RWPE2 (cell line): ENCODE results near the gene GGCT.

ENCODE experiments used
- ATAC-seq: fragments of 200-7000 bp; cut with Tn5 transposase; 3 replicates; pipeline ENCODE4 v1.9.1; 2021; ENCODE audit warnings: low read depth
- DNase-seq: peaks from one replicate; pipeline ENCODE4 v3.0.0-alpha.2; 2020; ENCODE audit warnings: low spot score
- H3K27ac ChIP-seq: fragments of 450-650 bp; 2 replicates; pipeline ENCODE4 v1.5.1; 2017; ENCODE audit warnings: mild to moderate bottlenecking; ENCODE audit not compliant: poor library complexity, severe bottlenecking
- H3K27me3 ChIP-seq: fragments of 250-450 bp; sonication (Bioruptor Pico); 2 replicates; pipeline ENCODE4 v1.5.1; 2021; ENCODE audit warnings: mild to moderate bottlenecking, moderate library complexity; ENCODE audit not compliant: insufficient read depth, poor library complexity, severe bottlenecking
- H3K36me3 ChIP-seq: fragments of 250-450 bp; sonication (Bioruptor Pico); 2 replicates; pipeline ENCODE4 v1.5.1; 2020; ENCODE audit warnings: low read depth, mild to moderate bottlenecking, moderate library complexity
- H3K4me1 ChIP-seq: fragments of 250-450 bp; sonication (Bioruptor Pico); 2 replicates; pipeline ENCODE4 v1.5.1; 2021; ENCODE audit warnings: mild to moderate bottlenecking, moderate library complexity; ENCODE audit not compliant: insufficient read depth, poor library complexity, severe bottlenecking
- H3K4me3 ChIP-seq: fragments of 250-450 bp; sonication (Bioruptor Pico); 2 replicates; pipeline ENCODE4 v1.5.1; 2021; ENCODE audit warnings: mild to moderate bottlenecking, moderate library complexity; ENCODE audit not compliant: severe bottlenecking
- H3K9me3 ChIP-seq: fragments of 250-450 bp; sonication (Bioruptor Pico); 2 replicates; pipeline ENCODE4 v1.5.1; 2021; ENCODE audit warnings: mild to moderate bottlenecking, moderate library complexity; ENCODE audit not compliant: severe bottlenecking
- CTCF ChIP-seq: fragments of 450-650 bp; IDR thresholded peaks from one replicate; pipeline ENCODE4 v1.5.1; 2017; ENCODE audit warnings: mild to moderate bottlenecking, moderate library complexity; ENCODE audit not compliant: poor library complexity, severe bottlenecking

The GGCT gene

GRCh38 chr7:30459591-30460245 lies 44.9 kb downstream of the GGCT start:
- Histone ChIP-seq H3K9me3 (no peaks in the 10 kb centered on the region), H3K27ac (peak overlapping the region; percentile 51), H3K36me3 (no peaks in the 10 kb centered on the region), H3K4me1 (peaks cover 13% of the 10 kb centered on the region), H3K4me3 (no peak overlapping the region), H3K27me3 (no peaks in the 10 kb centered on the region)
- no peak for DNase-seq
- peak; percentile 89 for ATAC-seq
- TF ChIP-seq CTCF = no peak

- no peak for ATAC-seq
- DNase-seq = no peak
- H3K36me3 ChIP-seq = 0 out of 2 replicates have a peak, but pooled peaks cover 9% of the 10 kb centered on the region
- no peak overlapping the region for H3K27ac ChIP-seq
- no peak overlapping the region for H3K4me3 ChIP-seq
- H3K4me1 ChIP-seq = peaks cover 13% of the 10 kb centered on the region
- no peaks in the 10 kb centered on the region for H3K27me3 ChIP-seq
- no peaks in the 10 kb centered on the region for H3K9me3 ChIP-seq
- TF ChIP-seq CTCF = no peak
These were observed 46.3 kb downstream of the GGCT start for GRCh38 chr7:30458311-30458710.

DNA sequence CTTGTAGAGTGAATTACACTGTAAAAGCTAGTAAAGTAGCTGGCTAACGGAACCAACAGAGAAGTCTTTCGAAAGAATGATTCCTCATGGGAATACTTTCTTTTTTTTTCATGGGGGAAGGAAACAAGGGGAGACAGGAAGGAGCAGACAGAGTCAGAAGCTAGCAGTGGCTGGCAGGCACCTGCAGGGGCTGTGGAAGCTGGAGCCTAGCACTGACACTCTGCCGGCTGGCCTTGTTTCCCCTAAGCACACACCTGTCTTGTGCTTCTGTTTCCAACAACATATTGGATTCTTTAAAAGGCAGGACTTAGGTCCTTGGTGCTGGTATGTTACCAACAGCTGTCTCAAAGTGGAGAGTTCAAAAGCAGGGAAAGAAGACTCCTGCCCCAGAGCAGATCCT lies 50.7 kb downstream of the GGCT start:
- no peak overlapping the region for H3K4me3 ChIP-seq
- H3K9me3 ChIP-seq = no peaks in the 10 kb centered on the region
- TF ChIP-seq CTCF = no peak
- H3K4me1 ChIP-seq = peaks cover 1% of the 10 kb centered on the region
- ATAC-seq = no peak
- H3K27ac ChIP-seq = no peak overlapping the region
- DNase-seq = no peak
- no peaks in the 10 kb centered on the region for H3K27me3 ChIP-seq
- peaks cover 15% of the 10 kb centered on the region; the same call in 1 of the 2 replicates for H3K36me3 ChIP-seq

- no peak for ATAC-seq
- Histone ChIP-seq H3K4me3 (no peak overlapping the region), H3K27ac (no peak overlapping the region), H3K9me3 (no peaks in the 10 kb centered on the region), H3K36me3 (peaks cover 15% of the 10 kb centered on the region; the same call in 1 of the 2 replicates), H3K27me3 (no peaks in the 10 kb centered on the region), H3K4me1 (no peaks in the 10 kb centered on the region)
- DNase-seq = no peak
- no peak for TF ChIP-seq CTCF
These were observed 51.6 kb downstream of the GGCT start for GRCh38 chr7:30453016-30453415.

GRCh38 chr7:30452280-30452930 lies 52.2 kb downstream of the GGCT start:
- ATAC-seq (no peak), DNase-seq (no peak)

More at GRCh38 chr7:30452280-30452930, 52.2 kb downstream of the GGCT start:
- Histone ChIP-seq H3K4me3 (no peak overlapping the region), H3K4me1 (no peaks in the 10 kb centered on the region), H3K27ac (no peak overlapping the region), H3K9me3 (no peaks in the 10 kb centered on the region), H3K36me3 (peaks cover 15% of the 10 kb centered on the region; the same call in 1 of the 2 replicates), H3K27me3 (no peaks in the 10 kb centered on the region)
- no peak for TF ChIP-seq CTCF
